Stimulated activated CD8-positive, alpha-beta memory T cell treated with anti-CD3 and anti-CD28 coated beads, Interleukin-12 subunit alpha, Interleukin-12 subunit beta, amount 100 ng/mL, for 24 hours (primary cell): ENCODE results near the gene ZSCAN25.
"Not testable (repeated sequence)": the region's sequence is repeated elsewhere in the genome, so short reads cannot be mapped to it uniquely, and the experiment has no call there.

Experiments
- DNase-seq: peaks from one replicate; pipeline ENCODE4 v3.0.0-alpha.2; 2020; ENCODE audit errors: extremely low read depth

Gene ZSCAN25

GRCh38 chr7:99617192-99617781 is 541 bp downstream of the ZSCAN25 start:
- DNase-seq: no peak

DNA sequence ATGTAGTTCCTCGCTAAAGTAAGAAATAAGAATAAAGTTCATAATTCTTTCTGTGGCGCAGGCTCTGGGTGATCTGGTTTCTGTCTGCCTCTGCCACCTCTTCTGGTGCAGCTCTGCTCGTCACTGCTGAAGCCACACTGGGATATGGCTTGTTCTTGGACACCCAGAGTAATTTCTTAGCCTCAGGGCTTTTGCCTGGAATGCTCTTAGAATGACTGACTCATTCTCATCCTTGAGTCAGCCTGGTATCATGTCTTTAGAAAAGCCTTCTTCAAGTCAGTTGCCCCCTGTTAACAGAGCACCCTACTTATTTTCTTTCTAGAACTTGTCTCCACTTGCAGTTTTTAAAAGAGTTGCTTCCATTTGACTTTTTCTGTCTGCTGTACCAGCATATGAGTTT is 2.0 kb downstream of the ZSCAN25 start:
- DNase-seq: no peak

- DNase-seq: no peak
Measured at GRCh38 chr7:99619571-99620130, 2.9 kb downstream of the ZSCAN25 start.

- no peak for DNase-seq
Measured at GRCh38 chr7:99621271-99621670, 4.5 kb downstream of the ZSCAN25 start.

DNA sequence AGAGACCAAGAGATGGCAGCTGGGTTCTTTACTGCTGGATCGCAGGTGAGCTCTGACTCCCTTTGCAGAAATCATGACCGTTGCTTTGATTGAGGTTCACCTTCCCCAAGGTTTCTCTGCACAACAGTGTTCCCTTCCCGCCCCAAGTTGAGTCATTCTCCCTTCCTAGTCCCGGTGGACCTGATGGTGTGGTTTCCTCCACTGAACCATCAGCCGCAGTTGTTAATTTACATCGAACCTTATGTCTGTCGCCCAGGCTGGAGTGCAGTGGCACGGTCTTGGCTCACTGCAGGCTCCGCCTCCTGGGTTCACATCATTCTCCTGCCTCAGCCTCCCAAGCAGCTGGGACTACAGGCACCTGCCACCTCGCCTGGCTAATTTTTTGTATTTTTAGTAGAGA is 5.8 kb downstream of the ZSCAN25 start:
- no peak for DNase-seq

GRCh38 chr7:99623091-99623693 is 6.4 kb downstream of the ZSCAN25 start:
- no peak for DNase-seq

GRCh38 chr7:99623702-99624447 is 7.1 kb downstream of the ZSCAN25 start:
- no peak for DNase-seq

- no peak for DNase-seq
Measured at GRCh38 chr7:99624484-99624883, 7.7 kb downstream of the ZSCAN25 start.

DNA sequence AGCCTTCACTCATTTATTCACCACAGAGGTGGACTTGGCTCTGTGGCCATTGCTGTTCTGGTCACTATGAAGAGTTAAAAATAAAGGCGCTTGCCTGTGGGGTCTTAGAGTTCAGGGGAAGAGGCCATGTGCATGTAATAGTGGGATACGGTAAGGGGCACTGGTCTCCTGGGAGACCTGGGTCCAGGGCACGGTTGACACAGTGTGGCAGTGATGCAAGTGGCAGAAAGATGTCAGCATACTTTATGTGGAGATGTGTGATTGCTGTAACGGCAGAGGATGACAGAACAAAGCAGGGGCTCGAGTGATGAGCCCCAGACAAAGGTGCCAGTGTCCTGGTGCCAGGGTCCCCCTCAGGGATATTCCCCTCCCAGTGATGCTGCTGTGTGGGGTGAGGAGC is 8.6 kb downstream of the ZSCAN25 start:
- no peak for DNase-seq

- no peak for DNase-seq
Measured at GRCh38 chr7:99625961-99626360, 9.2 kb downstream of the ZSCAN25 start.

- DNase-seq: no peak
Measured at GRCh38 chr7:99626661-99627060, 9.9 kb downstream of the ZSCAN25 start.

GRCh38 chr7:99627513-99627912 is 10.8 kb downstream of the ZSCAN25 start:
- DNase-seq: no peak

GRCh38 chr7:99628471-99629465 is 12.0 kb downstream of the ZSCAN25 start:
- no peak for DNase-seq

GRCh38 chr7:99629643-99630042 is 12.9 kb downstream of the ZSCAN25 start:
- DNase-seq: no peak

DNA sequence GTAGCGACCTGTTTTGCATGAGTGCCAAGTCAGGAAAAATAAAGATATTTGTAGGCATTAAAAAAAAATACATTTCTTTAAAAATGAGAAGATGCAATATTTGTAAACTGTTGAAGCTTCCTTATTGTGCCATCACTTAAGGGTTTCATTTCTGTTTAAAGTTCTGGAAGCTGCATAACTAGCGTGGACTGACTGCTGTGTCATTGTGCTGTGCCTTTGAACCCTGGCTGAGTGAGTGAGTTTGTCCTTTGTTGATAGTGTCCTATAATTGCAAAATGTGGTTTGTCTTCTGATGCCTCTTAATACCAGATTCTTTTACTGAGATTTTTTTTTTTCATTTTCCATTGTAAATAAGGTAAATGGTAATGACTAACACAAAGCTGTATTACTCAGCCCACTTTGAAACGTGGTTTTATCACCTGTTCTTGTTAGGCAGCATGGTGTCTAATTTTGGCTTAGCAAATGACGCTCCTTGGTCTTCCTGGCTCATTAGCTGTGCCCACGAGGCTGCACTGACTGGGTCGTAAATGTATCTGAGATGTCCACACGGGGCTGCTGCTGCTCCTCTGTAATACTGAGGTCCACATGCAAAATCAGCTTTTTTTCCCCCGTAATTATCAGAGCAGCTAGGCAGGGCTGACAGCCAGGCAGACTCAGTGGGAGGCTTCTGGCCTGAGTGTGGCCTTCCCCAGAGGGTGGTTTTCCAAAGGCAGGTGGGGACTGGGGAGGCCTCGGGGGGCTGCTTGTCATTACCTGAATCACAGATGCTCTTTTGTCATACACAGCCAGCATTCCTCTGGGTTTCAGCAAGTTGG is 14.8 kb downstream of the ZSCAN25 start:
- no peak for DNase-seq

- not testable (repeated sequence) for DNase-seq
Measured at GRCh38 chr7:99637414-99637813, 20.7 kb downstream of the ZSCAN25 start.

- no peak for DNase-seq
Measured at GRCh38 chr7:99638731-99639130, 22.0 kb downstream of the ZSCAN25 start.

GRCh38 chr7:99639267-99639666 is 22.5 kb downstream of the ZSCAN25 start:
- DNase-seq: no peak

GRCh38 chr7:99642027-99642426 is 25.3 kb downstream of the ZSCAN25 start:
- DNase-seq: no peak

- no peak for DNase-seq
Measured at GRCh38 chr7:99643464-99643863, 26.7 kb downstream of the ZSCAN25 start.

GRCh38 chr7:99644431-99644830 is 27.7 kb downstream of the ZSCAN25 start:
- no peak for DNase-seq
